Astrocyte of the hippocampus (primary cell): ENCODE data around the gene EVC2.
A peak's percentile ranks its signal among the peaks of the same experiment; 100 is the strongest.

Source experiments
- DNase-seq: peaks from one replicate; pipeline ENCODE4 v3.0.0; 2011; ENCODE audit warnings: low read depth, low spot score

The EVC2 gene

GRCh38 chr4:5569451-5569850 lies 138.9 kb downstream of the EVC2 start:
- DNase-seq, result no peak

- DNase-seq, result no peak
These were observed 139.4 kb downstream of the EVC2 start for GRCh38 chr4:5568931-5569330.

DNA sequence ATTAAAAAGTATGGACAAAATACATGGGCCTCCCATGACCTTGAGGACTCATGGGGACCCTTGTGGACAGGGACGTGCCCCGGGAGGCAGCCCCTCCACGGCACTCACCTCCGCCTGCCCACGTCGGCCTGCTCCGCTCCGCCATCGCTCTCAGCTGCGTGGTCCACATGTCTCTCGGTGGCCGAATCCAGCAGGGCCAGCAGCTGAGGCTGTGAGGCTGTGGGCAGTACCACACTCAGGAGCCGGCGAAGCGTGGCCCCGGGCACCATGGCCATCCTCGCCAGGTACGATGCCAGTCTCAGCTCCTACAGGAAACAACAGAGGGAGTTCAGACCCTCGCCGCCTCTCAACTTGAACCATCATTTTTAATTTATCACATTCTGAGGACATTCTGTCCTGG lies 140.0 kb downstream of the EVC2 start:
- no peak for DNase-seq

GRCh38 chr4:5566991-5567390 lies 141.4 kb downstream of the EVC2 start:
- DNase-seq, result no peak

DNA sequence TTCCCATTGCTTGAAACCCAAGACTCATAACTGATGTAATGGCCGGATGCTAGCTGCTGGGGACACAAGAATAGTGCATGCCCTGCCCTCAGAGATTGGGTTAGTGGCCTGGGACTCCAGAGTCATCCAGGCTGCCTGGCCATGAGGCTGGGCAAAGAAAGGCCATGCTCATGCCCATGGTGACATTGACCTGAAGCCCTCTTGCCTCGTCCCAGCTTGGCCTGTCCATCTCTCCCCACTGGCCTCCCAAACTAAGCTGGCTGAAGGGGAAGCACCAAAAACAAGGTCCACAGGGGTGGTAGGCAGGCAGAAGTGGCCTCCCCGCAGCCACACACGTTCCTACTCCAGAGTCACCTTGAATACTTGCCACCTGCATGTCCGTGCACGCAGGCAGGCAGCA lies 141.8 kb downstream of the EVC2 start:
- no peak for DNase-seq

- no peak for DNase-seq
These were observed 144.5 kb downstream of the EVC2 start for GRCh38 chr4:5563856-5564255.

DNA sequence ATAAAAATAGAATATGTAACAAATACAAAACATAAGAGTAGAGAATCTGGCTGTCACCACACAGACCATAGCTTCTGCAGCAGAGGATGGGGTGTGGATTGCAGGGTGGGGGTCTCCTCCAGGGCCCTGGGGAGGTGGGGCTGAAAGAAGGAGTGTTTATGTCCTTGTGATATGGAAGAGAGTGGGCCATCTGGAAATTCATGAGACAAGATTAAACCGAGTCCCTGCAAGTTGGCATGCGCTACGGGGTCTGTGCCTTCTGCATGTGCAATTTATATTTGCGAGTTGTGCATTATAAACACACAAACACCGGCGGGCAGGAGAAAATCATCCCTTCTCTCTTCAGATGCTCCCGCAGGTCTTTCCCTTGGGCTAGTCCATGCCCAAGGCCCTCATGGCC lies 145.9 kb downstream of the EVC2 start:
- no peak for DNase-seq

- DNase-seq, result no peak
These were observed 147.1 kb downstream of the EVC2 start for GRCh38 chr4:5561286-5561685.

DNA sequence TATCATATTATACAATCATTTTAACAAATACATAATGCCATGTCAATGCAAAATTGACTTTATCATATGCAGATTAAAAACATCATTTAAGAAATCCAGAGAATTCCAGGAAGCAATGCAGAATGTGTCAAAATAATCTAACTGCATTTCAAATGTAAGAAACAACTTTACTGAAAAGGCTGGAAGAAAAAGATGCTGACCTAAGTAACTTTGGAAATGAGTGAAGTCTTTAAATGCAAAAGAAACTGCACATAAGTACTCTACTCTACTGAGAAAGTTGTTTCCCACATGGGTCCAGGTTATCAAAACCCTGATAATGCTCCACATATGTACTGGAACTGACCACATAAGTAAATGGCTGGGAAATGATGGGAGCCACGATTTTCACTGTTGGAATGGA lies 149.9 kb downstream of the EVC2 start:
- DNase-seq, result no peak

DNA sequence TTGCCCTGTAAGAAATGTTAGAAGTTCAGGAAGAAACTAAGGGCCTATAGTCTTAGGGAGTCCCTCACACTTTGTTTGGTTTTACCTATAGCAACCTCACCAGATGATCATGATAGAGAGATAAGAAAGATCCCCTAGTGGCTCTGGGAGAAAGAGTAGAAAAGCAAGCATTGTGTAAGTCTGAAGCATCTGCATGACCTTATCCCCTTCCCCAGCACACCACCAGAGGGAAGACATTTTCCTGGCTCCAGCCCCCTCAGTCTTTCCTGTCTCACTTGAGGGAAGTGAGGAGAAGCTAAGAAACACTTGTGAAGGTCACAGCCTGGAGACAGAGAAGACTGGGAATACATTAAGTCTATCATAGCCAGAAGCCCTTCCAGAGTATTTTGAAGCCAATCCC lies 154.0 kb downstream of the EVC2 start:
- DNase-seq, result no peak

DNA sequence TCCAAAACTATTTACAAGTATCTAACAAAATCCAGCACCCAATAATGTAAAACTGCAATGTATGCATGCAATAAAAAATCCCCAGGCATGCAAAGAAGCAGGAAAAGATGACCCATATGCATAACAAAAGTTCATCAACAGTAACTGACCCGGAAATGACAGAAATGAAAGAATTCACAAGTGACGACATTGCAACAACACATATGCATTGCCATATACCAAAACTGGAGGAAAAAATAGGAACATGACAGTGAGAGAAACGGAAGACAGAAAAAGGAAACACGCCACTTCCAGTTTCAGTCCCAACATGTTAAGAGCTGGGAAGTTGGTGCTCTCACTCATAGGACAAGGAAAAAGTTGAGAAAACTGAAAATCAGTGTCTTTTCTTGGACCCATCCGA lies 154.6 kb downstream of the EVC2 start:
- no peak for DNase-seq

- DNase-seq, result no peak
These were observed 155.9 kb downstream of the EVC2 start for GRCh38 chr4:5552451-5552850.

- no peak for DNase-seq
These were observed 160.6 kb downstream of the EVC2 start for GRCh38 chr4:5547651-5548249.

GRCh38 chr4:5545271-5545670 lies 163.1 kb downstream of the EVC2 start:
- no peak for DNase-seq

DNA sequence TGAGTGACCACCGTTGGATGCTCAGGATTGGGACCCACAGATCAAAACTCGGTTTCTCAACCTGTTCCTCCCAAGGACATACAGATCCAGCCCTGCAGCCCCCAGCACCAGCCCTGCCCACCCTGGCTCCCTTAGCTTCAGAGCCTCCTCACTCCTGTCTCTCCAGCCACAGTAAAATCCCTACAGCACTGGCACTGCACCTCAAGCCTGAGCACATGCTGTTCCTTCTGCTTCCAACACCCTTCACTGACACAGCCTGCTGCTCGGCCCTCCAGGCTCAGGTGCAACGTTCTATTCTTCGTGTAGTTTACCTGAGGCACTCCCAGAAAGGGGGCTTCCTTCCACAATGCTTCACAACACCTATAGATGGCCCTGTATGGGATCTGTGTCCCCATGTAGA lies 163.6 kb downstream of the EVC2 start:
- no peak for DNase-seq

DNA sequence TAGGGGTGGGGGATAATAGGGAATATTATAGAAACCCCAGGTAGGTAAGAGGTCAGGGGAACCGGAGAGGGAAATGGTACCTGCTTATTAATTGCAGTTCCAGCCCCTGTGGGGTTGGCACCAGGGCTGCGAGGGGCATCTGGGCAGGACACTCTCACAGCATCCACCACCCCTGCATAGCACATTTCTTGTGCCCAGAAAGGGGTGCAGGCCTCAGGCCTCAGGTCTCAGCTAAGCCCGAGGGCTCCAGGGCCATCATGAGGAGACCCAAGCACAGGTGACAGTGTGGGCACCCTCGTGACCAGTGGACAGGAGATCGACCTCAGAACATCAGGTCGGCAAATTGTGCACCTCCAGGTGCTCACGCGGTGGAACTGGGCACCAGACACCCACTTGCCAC lies 164.7 kb downstream of the EVC2 start:
- DNase-seq, result no peak

DNA sequence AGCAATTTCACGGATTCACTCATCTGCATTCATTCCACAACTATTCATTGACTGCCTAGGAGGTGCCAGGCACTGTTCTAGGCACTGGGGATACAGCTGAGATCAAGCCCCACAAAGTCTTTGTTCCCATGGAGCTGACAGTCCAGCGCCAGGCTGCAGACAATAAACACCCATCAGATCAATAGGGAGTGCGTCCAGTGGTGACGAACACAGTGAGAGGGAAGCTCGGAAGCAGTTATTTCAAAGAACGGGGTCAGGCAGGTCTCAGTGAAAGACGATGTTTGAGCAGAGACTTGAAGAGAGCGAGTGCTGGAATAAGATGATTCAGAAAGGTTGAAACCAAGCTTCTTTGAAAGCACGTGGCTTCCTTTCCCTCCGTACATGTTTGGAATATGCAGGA lies 167.2 kb downstream of the EVC2 start:
- DNase-seq, result no peak

DNA sequence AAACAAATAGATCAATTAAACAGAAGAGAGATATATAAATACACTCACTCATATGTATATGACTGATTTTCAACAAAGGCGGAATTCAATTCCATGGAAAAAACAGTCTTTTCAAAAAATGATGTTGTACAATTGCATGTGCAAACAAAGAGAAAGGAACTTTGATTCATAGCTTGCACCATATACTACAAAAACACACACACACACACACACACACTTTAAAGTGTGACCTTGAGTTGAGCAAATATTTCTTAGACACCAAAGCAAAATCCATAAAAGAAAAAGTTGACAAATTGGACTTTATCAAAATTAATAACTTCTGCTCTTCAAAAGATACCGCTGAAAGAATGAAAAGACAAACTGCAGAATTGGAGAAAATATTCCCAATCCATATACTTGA lies 168.8 kb downstream of the EVC2 start:
- DNase-seq, result no peak

DNA sequence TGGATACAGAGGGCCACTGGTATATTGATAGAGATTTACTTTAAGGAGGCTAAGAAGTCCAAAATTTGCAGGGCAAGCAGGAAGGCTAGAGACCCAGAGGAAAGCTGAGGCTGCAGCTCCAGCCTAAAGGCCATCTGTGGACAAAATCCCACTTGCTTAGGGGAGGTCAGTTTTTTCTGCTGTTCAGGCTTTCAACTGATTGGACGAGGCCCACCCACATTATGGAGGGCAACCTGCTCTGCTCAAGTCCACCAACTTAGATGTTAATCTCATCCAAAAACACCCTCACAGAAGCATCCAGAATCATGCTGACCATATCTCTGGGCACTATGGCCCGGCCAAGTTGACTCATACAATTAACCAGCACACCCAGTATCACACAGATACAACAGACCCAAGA lies 176.3 kb downstream of the EVC2 start:
- DNase-seq, result no peak

GRCh38 chr4:5528031-5528436 lies 180.3 kb downstream of the EVC2 start:
- DNase-seq, result no peak

DNA sequence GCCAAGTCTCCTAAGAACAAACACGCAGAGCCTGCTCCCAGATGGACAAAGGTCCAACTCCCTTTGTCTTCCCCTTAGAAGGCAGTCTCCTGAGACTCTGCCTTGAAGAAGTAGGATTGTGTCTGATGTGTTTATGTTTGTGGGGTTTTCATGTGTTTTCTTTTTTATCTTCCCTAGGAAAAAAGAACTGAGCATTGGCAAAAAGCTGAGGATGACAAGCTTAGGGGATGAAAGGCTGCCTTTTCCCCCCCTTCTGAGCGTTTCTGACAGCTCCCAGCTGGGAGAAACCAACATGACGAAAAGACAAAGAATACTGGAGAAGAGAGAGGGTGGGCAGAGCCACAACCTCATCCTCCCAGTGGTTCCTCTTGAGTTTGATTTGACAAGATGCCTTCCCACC lies 181.1 kb downstream of the EVC2 start:
- no peak for DNase-seq

DNA sequence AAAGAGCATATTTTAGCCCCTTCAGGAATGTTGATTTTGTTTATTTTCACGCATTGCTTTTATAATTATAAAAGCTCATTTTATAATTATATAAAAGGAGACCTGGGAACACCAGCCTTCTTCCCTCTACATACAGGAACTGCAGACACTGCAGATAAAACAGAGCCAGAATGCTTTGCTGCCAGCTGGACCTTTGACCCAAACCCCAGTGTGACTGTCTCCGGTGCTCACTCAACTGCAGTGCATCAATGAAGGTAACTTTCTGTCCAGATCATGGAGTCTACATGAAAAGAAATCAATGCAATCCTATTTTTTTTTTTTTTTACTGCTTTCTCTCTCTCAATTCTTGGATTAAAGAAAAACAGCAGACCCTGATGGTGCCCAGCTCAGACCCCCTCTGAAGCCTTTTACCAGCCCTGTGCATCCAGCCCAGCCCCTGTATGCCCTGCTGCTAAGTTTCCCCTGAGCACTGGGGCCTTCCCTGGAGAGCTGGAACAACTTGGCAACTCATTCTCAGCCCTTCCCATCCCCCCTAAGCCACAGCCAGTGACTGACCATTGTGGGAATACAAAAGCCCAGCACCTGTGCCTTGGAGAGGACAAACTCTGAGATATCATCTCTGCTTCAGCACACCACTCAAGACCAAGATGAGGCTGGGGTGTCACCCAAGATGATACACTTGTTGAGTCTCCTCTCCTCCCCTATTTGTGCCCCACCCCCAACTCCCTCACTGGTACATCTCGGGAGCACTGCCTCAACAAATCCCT lies 182.1 kb downstream of the EVC2 start:
- peak; percentile 34 for DNase-seq

- DNase-seq, result peak; percentile 94
These were observed 183.7 kb downstream of the EVC2 start for GRCh38 chr4:5524446-5525299.
